HepG2 (cell line): Measurements from ENCODE around the gene LUC7L. TPM values are rescaled to one million over a fixed set of nuclear protein-coding genes. Genes with fewer than 3 reads are reported as not detected.

Experiments
- ARID2 ChIP-seq: sonication (generic); formaldehyde crosslinking; IDR thresholded peaks from 2 replicates; pipeline ENCODE4 v1.8.1; 2022; ENCODE audit warnings: mild to moderate bottlenecking, missing genetic modification reagents, borderline replicate concordance
- BHLHE40 ChIP-seq: IDR thresholded peaks from 2 replicates; pipeline ENCODE4 v1.6.1; 2011; ENCODE audit warnings: low read length, improper control_type of control experiment
- CEBPG ChIP-seq: IDR thresholded peaks from 2 replicates; pipeline ENCODE4 v1.6.1; 2016
- ETV5 ChIP-seq: IDR thresholded peaks from 2 replicates; pipeline ENCODE4 v1.6.1; 2018; ENCODE audit warnings: missing biosample characterization, missing genetic modification reagents, inconsistent platforms, borderline replicate concordance
- GPN1 ChIP-seq: sonication (generic); formaldehyde crosslinking; IDR thresholded peaks from 2 replicates; pipeline ENCODE4 v1.5.1; 2020; ENCODE audit warnings: missing genetic modification reagents, borderline replicate concordance
- GZF1 ChIP-seq: sonication (generic); formaldehyde crosslinking; IDR thresholded peaks from 2 replicates; pipeline ENCODE4 v1.5.1; 2020; ENCODE audit warnings: mild to moderate bottlenecking, missing genetic modification reagents
- HES4 ChIP-seq: sonication (generic); formaldehyde crosslinking; IDR thresholded peaks from 2 replicates; pipeline ENCODE4 v1.9.0; 2021; ENCODE audit warnings: mild to moderate bottlenecking, missing genetic modification reagents, borderline replicate concordance
- KMT2A ChIP-seq: sonication (generic); formaldehyde crosslinking; IDR thresholded peaks from 2 replicates; pipeline ENCODE4 v1.4.0; 2020; ENCODE audit warnings: missing genetic modification reagents
- NFKBIZ ChIP-seq: IDR thresholded peaks from 2 replicates; pipeline ENCODE4 v1.6.1; 2018; ENCODE audit warnings: missing genetic modification reagents, missing compliant biosample characterization
- PAF1 ChIP-seq: IDR thresholded peaks from 2 replicates; pipeline ENCODE4 v1.6.1; 2016; ENCODE audit warnings: missing genetic modification reagents, missing compliant biosample characterization
- PAWR ChIP-seq: sonication (generic); formaldehyde crosslinking; IDR thresholded peaks from 2 replicates; pipeline ENCODE4 v1.4.0; 2020; ENCODE audit warnings: missing genetic modification reagents, mild to moderate bottlenecking, borderline replicate concordance
- PHB2 ChIP-seq: fragments of 450-650 bp; IDR thresholded peaks from 2 replicates; pipeline ENCODE4 v1.6.1; 2018; ENCODE audit not compliant: partially characterized antibody
- POLR2AphosphoS5 ChIP-seq: IDR thresholded peaks from 2 replicates; pipeline ENCODE4 v1.6.1; 2012; ENCODE audit warnings: low read depth, low read length
- SAP130 ChIP-seq: IDR thresholded peaks from 2 replicates; pipeline ENCODE4 v1.6.1; 2016; ENCODE audit warnings: low read depth
- SNAPC2 ChIP-seq: sonication (generic); formaldehyde crosslinking; IDR thresholded peaks from 2 replicates; pipeline ENCODE4 v1.8.1; 2022; ENCODE audit warnings: mild to moderate bottlenecking, missing genetic modification reagents
- SP1 ChIP-seq, 2 experiments: fragments of 450-650 bp in 1 of 2; sonication (generic) in 1 of 2; formaldehyde crosslinking in 1 of 2; IDR thresholded peaks; 2 replicates each; pipeline versions ENCODE4 v1.4.0 to v1.6.1; 2016 to 2020; ENCODE audit warnings: missing genetic modification reagents in 1 of 2
- SRSF4 ChIP-seq: fragments of 200-400 bp; formaldehyde crosslinking; IDR thresholded peaks from one replicate; pipeline ENCODE4 v1.6.1; 2018; ENCODE audit warnings: mild to moderate bottlenecking, low read depth, low read length, moderate library complexity; ENCODE audit not compliant: poor library complexity, severe bottlenecking
- THAP8 ChIP-seq: sonication (generic); formaldehyde crosslinking; IDR thresholded peaks from 2 replicates; pipeline ENCODE4 v1.5.1; 2020; ENCODE audit warnings: missing genetic modification reagents, mild to moderate bottlenecking, borderline replicate concordance
- TOE1 ChIP-seq: sonication (generic); formaldehyde crosslinking; IDR thresholded peaks from 2 replicates; pipeline ENCODE4 v1.4.0; 2020; ENCODE audit warnings: mild to moderate bottlenecking, missing genetic modification reagents
- TRAFD1 ChIP-seq: sonication (generic); formaldehyde crosslinking; IDR thresholded peaks from 2 replicates; pipeline ENCODE4 v1.5.1; 2020; ENCODE audit warnings: missing genetic modification reagents, mild to moderate bottlenecking, borderline replicate concordance
- ZNF10 ChIP-seq: sonication (generic); formaldehyde crosslinking; IDR thresholded peaks from 2 replicates; pipeline ENCODE4 v1.4.0; 2020; ENCODE audit warnings: mild to moderate bottlenecking, low read depth, missing genetic modification reagents, borderline replicate concordance
- ZNF17 ChIP-seq: sonication (generic); formaldehyde crosslinking; IDR thresholded peaks from 2 replicates; pipeline ENCODE4 v1.5.0; 2020; ENCODE audit warnings: mild to moderate bottlenecking, missing genetic modification reagents
- ZNF251 ChIP-seq: sonication (generic); formaldehyde crosslinking; IDR thresholded peaks from 2 replicates; pipeline ENCODE4 v1.9.0; 2021; ENCODE audit warnings: mild to moderate bottlenecking, missing genetic modification reagents
- ZNF264 ChIP-seq: sonication (generic); formaldehyde crosslinking; IDR thresholded peaks from 2 replicates; pipeline ENCODE4 v1.4.0; 2020; ENCODE audit warnings: missing genetic modification reagents
- ZNF33A ChIP-seq: sonication (generic); formaldehyde crosslinking; IDR thresholded peaks from 2 replicates; pipeline ENCODE4 v1.5.1; 2020; ENCODE audit warnings: missing genetic modification reagents, mild to moderate bottlenecking, moderate library complexity, borderline replicate concordance
- ZNF501 ChIP-seq: sonication (generic); formaldehyde crosslinking; IDR thresholded peaks from 2 replicates; pipeline ENCODE4 v1.5.1; 2020; ENCODE audit warnings: mild to moderate bottlenecking, moderate library complexity, missing genetic modification reagents
- ZNF558 ChIP-seq: sonication (generic); formaldehyde crosslinking; IDR thresholded peaks from 2 replicates; pipeline ENCODE4 v1.9.0; 2022; ENCODE audit warnings: mild to moderate bottlenecking, missing genetic modification reagents, borderline replicate concordance
- ZNF652 ChIP-seq: IDR thresholded peaks from 2 replicates; pipeline ENCODE4 v1.6.1; 2016; ENCODE audit warnings: low read depth, borderline replicate concordance
- ZNF7 ChIP-seq: IDR thresholded peaks from 2 replicates; pipeline ENCODE4 v1.6.1; 2016; ENCODE audit warnings: missing biosample characterization, missing genetic modification reagents
- ZSCAN21 ChIP-seq: sonication (generic); formaldehyde crosslinking; IDR thresholded peaks from 2 replicates; pipeline ENCODE4 v1.8.0; 2022; ENCODE audit warnings: mild to moderate bottlenecking, missing genetic modification reagents, moderate library complexity, borderline replicate concordance
- polyA plus RNA-seq, 8 experiments: library from polyadenylated mRNA; depleted of rRNA in 3 of 8; stranded (reverse) in 7 of 8; unstranded in 1 of 8; fragments of >200 nt; fragmentation: Illumina TruSeq in 4 of 8; extraction: Trizol in 4 of 8; gene quantifications; 2 replicates each; pipeline versions ENCODE4 v1.2.1 to v1.2.3, GENCODE V29; 2011 to 2016; ENCODE audit warnings: low read depth in 4 of 8, missing spikeins in 1 of 8, mixed read lengths in 1 of 8; ENCODE audit not compliant: insufficient read depth in 1 of 8
- total RNA-seq, 5 experiments: library from RNA; depleted of rRNA; stranded (reverse); fragments of >200 nt; fragmentation: Illumina TruSeq; extraction: Trizol; gene quantifications; 2 replicates each; pipeline ENCODE4 v1.2.3, GENCODE V29; 2016; ENCODE audit warnings: low read depth in 1 of 5

Gene LUC7L
- total and polyA plus RNA-seq, 2 of the 13 experiments (the other 11 are each of a cell fraction or from before 2014, with no cell fraction given): 48.7 to 56.9 TPM

DNA sequence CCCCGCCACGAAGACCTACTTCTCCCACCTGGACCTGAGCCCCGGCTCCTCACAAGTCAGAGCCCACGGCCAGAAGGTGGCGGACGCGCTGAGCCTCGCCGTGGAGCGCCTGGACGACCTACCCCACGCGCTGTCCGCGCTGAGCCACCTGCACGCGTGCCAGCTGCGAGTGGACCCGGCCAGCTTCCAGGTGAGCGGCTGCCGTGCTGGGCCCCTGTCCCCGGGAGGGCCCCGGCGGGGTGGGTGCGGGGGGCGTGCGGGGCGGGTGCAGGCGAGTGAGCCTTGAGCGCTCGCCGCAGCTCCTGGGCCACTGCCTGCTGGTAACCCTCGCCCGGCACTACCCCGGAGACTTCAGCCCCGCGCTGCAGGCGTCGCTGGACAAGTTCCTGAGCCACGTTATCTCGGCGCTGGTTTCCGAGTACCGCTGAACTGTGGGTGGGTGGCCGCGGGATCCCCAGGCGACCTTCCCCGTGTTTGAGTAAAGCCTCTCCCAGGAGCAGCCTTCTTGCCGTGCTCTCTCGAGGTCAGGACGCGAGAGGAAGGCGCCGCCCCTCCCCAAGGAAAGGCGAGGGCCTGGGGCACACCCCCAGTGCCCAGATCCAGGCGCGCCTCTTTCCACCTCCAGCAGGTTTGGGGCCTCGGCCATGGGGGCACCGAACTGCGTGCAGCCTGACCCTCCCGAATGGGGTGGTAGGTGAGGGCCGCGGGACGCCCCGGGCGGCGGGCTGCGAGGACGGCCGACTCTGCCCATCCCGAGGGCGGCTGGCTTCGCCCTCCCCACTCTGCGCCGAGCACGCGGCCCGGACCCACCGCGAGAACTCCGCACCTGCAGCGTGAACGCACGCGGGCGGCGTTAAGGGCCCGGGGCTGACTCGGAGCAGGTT lies 48.3 kb downstream of the LUC7L start (continued):
- TF ChIP-seq PAWR (CRISPR knock-in tag) (peak; percentile 94), ZNF17 (peak; percentile 95), CEBPG (no peak), ETV5 (peak; percentile 58), ZNF652 (no peak), KMT2A (CRISPR knock-in tag) (peak; percentile 68; the same call in 1 of the 2 replicates), TRAFD1 (CRISPR knock-in tag) (no peak), ZNF7 (CRISPR knock-in tag) (no peak), THAP8 (CRISPR knock-in tag) (peak; percentile 96; the same call in 1 of the 2 replicates), HES4 (CRISPR knock-in tag) (peak; percentile 99), ARID2 (CRISPR knock-in tag) (peak; percentile 97), SNAPC2 (CRISPR knock-in tag) (peak; percentile 87; the same call in 1 of the 2 replicates), NFKBIZ (CRISPR knock-in tag) (peak; percentile 95; the same call in 1 of the 2 replicates), ZNF558 (peak; percentile 99; the same call in 1 of the 2 replicates), PHB2 (no peak), ZNF251 (CRISPR knock-in tag) (peak; percentile 98), GPN1 (CRISPR knock-in tag) (no peak; the same call in 1 of the 2 replicates), SP1 (IDR thresholded peaks at IDR 0.05) (no peak), SP1 (CRISPR knock-in tag; IDR thresholded peaks at IDR 0.05) (peak; percentile 68), ZSCAN21 (CRISPR knock-in tag) (peak; percentile 99), TOE1 (CRISPR knock-in tag) (peak; percentile 86; the same call in 1 of the 2 replicates), PAF1 (CRISPR knock-in tag) (no peak), ZNF10 (peak; percentile 40; the same call in 1 of the 2 replicates), SAP130 (CRISPR knock-in tag) (peak; percentile 79), GZF1 (peak; percentile 85; the same call in 1 of the 2 replicates), SRSF4 (no peak), ZNF33A (no peak), POLR2AphosphoS5 (peak; percentile 59), ZNF501 (CRISPR knock-in tag) (peak; percentile 98), ZNF264 (CRISPR knock-in tag) (peak; percentile 88), BHLHE40 (peak; percentile 52; the same call in 1 of the 2 replicates)
